ENCODE data around the gene PER2. TPM values are rescaled to one million over a fixed set of nuclear protein-coding genes. Genes with fewer than 3 reads are reported as not detected.
A peak's percentile ranks its signal among the peaks of the same experiment; 100 is the strongest.

Gene PER2
- total and polyA plus RNA-seq, 9 of the 15 experiments (the other 6 are each of a cell fraction or from before 2014, with no cell fraction given), result 1.1 to 10.3 (median 2.9) TPM

- TF ChIP-seq, protein P1, sequence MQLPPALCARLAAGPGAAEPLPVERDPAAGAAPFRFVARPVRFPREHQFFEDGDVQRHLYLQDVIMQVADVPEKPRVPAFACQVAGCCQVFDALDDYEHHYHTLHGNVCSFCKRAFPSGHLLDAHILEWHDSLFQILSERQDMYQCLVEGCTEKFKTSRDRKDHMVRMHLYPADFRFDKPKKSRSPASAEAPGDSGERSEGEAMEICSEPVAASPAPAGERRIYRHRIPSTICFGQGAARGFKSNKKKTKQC (CRISPR knock-in tag; IDR thresholded peaks at IDR 0.05), result peak; percentile 50; the same call in 1 of the 2 replicates
- TF ChIP-seq, protein P2, sequence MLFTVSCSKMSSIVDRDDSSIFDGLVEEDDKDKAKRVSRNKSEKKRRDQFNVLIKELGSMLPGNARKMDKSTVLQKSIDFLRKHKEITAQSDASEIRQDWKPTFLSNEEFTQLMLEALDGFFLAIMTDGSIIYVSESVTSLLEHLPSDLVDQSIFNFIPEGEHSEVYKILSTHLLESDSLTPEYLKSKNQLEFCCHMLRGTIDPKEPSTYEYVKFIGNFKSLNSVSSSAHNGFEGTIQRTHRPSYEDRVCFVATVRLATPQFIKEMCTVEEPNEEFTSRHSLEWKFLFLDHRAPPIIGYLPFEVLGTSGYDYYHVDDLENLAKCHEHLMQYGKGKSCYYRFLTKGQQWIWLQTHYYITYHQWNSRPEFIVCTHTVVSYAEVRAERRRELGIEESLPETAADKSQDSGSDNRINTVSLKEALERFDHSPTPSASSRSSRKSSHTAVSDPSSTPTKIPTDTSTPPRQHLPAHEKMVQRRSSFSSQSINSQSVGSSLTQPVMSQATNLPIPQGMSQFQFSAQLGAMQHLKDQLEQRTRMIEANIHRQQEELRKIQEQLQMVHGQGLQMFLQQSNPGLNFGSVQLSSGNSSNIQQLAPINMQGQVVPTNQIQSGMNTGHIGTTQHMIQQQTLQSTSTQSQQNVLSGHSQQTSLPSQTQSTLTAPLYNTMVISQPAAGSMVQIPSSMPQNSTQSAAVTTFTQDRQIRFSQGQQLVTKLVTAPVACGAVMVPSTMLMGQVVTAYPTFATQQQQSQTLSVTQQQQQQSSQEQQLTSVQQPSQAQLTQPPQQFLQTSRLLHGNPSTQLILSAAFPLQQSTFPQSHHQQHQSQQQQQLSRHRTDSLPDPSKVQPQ (CRISPR knock-in tag; IDR thresholded peaks at IDR 0.05; ENCODE audit: borderline replicate concordance), result peak; percentile 100
- TF ChIP-seq MAZ (CRISPR knock-in tag; conservative IDR thresholded peaks at IDR 0.05 in 1 of 2, IDR thresholded peaks at IDR 0.05 in 1 of 2) (peak; percentile 31 to 53; a peak in 2 of 4 replicates), HNRNPUL1 (IDR thresholded peaks at IDR 0.05; ENCODE audit: low read length) (no peak), PTRF (tag; IDR thresholded peaks at IDR 0.05) (no peak), FIP1L1 (IDR thresholded peaks at IDR 0.05; ENCODE audit: low read depth, low read length, poor library complexity, severe bottlenecking) (peak; percentile 73), ZSCAN29 (IDR thresholded peaks at IDR 0.05) (no peak), MBD1 (CRISPR knock-in tag; IDR thresholded peaks at IDR 0.05) (no peak), JUNB (CRISPR knock-in tag; conservative IDR thresholded peaks at IDR 0.05) (no peak), ZNF695 (CRISPR knock-in tag; IDR thresholded peaks at IDR 0.05) (no peak), NFYB (IDR thresholded peaks at IDR 0.05; ENCODE audit: extremely low read depth, insufficient read length) (peak; percentile 73), HNRNPK (IDR thresholded peaks at IDR 0.05; ENCODE audit: low read depth, low read length, poor library complexity, severe bottlenecking) (no peak), MCM2 (IDR thresholded peaks at IDR 0.05; ENCODE audit: low read depth) (no peak), CREB3 (tag; conservative IDR thresholded peaks at IDR 0.05; ENCODE audit: low read depth) (no peak), MEIS2 (IDR thresholded peaks at IDR 0.05; ENCODE audit: partially characterized antibody) (no peak), FOXJ2 (tag; IDR thresholded peaks at IDR 0.05) (no peak), ZNF140 (CRISPR knock-in tag; IDR thresholded peaks at IDR 0.05) (no peak)
- TF ChIP-seq, protein P3, sequence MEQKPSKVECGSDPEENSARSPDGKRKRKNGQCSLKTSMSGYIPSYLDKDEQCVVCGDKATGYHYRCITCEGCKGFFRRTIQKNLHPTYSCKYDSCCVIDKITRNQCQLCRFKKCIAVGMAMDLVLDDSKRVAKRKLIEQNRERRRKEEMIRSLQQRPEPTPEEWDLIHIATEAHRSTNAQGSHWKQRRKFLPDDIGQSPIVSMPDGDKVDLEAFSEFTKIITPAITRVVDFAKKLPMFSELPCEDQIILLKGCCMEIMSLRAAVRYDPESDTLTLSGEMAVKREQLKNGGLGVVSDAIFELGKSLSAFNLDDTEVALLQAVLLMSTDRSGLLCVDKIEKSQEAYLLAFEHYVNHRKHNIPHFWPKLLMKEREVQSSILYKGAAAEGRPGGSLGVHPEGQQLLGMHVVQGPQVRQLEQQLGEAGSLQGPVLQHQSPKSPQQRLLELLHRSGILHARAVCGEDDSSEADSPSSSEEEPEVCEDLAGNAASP (IDR thresholded peaks at IDR 0.05), result no peak
- TF ChIP-seq, protein P4, sequence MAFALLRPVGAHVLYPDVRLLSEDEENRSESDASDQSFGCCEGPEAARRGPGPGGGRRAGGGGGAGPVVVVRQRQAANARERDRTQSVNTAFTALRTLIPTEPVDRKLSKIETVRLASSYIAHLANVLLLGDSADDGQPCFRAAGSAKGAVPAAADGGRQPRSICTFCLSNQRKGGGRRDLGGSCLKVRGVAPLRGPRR (CRISPR knock-in tag; IDR thresholded peaks at IDR 0.05), result no peak
Observed at GRCh38 chr2:238288650-238289573, 502 bp upstream of the PER2 start (continued).

Data from K562 (cell line).